ENCODE data around the gene RECQL.
"Not testable (repeated sequence)": the region's sequence is repeated elsewhere in the genome, so short reads cannot be mapped to it uniquely, and the experiment has no call there.

Gene RECQL

GRCh38 chr12:21502872-21503271 is 1.4 kb upstream of the RECQL start:
- DNase-seq (ENCODE audit: low read depth, low spot score) = no peak

DNA sequence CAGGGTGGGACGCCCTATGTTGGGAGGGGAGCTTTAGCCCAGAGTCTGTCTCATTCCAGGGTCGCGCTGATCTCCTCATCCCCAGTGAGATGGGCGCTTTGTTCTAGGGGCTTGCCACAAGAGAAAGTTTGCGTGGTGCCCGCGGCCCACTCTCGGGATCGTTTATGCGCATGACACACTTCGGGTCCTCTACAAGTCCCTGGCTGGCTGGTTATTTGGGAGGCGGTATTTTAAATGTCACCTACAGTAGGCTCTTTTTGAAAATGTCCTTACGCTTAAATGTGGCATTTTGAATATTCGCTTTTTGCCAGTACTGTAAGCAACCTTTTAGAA is 695 bp upstream of the RECQL start:
- DNase-seq (ENCODE audit: low read depth, low spot score) = peak; percentile 3

DNA sequence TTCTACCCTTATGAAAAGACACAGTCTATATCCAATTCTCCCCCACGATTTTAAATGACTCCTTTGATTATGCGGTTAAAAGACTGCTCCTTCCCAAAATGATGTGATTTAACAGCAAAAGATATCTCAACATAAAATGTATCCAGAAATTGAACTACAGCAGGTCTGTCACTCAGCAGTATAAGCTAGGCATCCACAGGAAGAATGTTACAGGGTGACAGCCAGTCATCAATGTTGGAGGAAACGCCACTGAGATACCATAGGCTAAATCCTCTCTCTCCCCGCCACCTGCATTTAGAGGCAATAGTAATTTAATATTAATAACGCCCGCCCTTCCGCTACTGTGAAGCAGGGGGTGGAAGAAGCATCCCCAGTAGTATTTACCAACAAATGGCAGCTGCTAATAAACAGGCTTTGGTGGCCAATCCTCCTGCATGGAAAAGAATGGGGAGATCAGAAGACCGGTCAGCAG is 613 bp downstream of the RECQL start:
- no peak for DNase-seq (ENCODE audit: low read depth, low spot score)

DNA sequence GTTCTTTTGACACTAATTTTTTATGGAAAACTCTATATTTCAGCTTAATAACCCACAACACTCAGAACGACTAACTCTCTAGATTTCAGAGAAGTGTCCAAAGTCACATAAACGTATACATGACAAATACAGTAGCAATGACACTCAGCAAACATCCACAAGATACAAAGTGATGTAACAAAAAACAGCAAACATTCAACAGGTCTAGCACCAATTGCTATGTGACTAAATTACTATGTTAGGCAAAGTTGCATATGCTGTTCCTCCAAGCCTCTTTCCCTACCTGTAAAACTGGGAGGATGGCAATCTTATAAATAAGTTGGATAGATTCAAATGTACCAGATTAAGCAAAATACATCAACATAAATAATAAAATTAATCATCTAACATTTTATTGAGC is 1.7 kb downstream of the RECQL start:
- no peak for DNase-seq (ENCODE audit: low read depth, low spot score)

GRCh38 chr12:21485998-21486397 is 15.4 kb downstream of the RECQL start:
- DNase-seq (ENCODE audit: low read depth, low spot score) = no peak

DNA sequence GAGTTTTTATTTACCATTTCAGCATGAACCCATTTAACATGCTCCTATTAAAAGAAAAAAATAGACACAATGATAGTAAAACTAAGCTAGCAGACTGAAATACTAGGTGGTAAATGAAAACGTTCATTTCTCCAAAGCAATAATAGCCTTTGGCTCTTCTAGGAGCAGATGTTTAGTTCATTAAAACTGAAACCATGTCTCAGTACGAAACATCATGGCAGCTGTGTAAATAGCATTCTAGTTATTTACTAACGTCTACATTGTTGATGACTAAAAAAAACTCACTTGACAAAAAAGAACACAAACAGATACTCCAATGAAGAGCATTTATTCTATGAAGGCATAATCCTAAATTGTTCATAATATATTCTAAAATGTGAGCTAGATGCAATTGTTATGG is 17.9 kb downstream of the RECQL start:
- DNase-seq (ENCODE audit: low read depth, low spot score) = no peak

- no peak for DNase-seq (ENCODE audit: low read depth, low spot score)
Measured at GRCh38 chr12:21478756-21479455, 22.5 kb downstream of the RECQL start.

DNA sequence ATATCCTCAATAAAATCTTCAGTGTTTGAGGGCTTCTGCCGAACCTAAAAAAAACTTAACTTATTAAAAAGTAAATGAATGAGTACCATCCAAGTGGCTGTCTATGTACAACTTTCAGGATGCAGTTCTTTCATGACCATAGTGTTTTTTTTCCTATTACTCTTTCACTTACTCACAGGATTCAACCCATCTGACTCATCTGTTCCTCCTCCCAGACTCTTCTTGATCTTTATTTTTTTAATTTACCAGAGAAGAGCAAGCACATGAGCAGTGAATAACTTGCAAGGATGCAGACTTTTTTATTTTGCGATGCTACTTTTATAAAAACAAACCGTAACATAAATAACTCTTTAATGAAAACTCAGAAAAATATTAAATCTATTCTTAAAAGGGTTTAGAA is 24.5 kb downstream of the RECQL start:
- DNase-seq (ENCODE audit: low read depth, low spot score) = no peak

- DNase-seq (ENCODE audit: low read depth, low spot score) = no peak
Measured at GRCh38 chr12:21475552-21475951, 25.9 kb downstream of the RECQL start.

DNA sequence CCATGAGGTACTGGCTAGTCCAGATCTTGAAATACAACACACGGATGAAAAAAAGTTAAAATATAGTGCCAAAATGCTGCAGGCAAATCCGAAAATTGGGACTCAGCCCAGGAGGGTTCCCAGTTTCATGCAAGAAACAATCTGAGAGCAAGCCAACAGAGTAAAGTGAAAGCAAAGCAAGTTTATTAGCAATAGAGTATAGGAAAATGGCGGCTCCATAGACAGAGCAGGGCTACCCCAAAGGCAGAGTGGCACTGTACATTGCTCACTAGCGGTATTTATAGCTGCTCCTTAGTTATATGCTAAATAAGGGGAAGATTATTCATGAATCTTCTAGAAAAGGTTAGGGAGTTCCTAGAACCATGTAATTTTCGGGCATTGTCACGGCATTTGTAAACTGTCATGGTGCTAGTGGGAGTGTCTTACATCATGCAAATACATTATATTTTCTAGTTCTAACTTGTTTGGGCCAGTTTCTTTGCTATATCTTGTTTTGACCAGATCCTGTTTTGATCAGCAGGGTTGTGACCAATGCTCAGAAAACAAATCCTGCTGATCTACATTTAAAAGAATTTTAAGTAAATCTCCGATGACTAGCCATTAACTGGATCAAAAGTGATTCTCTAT is 29.1 kb downstream of the RECQL start:
- DNase-seq (ENCODE audit: low read depth, low spot score) = no peak

DNA sequence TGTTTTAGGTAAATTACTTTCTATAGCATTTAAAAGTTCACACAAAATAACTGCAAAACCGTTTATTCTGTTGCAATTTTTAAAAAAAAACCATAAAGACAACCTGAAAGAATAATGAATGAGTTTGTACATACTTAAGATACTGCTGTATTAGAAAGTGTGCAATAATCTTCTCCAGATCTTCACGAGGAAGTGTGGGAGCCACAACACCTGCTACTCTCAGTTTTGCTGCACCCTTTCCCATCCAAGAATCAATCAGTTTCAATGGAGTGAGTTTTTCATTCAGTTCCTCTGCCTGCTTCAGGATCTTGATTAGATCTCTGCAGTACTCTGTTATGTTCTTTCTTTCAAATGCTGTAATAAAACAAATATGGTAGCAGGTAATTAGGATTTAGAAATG is 30.1 kb downstream of the RECQL start:
- no peak for DNase-seq (ENCODE audit: low read depth, low spot score)

GRCh38 chr12:21467334-21467733 is 34.1 kb downstream of the RECQL start:
- DNase-seq (ENCODE audit: low read depth, low spot score) = not testable (repeated sequence)

DNA sequence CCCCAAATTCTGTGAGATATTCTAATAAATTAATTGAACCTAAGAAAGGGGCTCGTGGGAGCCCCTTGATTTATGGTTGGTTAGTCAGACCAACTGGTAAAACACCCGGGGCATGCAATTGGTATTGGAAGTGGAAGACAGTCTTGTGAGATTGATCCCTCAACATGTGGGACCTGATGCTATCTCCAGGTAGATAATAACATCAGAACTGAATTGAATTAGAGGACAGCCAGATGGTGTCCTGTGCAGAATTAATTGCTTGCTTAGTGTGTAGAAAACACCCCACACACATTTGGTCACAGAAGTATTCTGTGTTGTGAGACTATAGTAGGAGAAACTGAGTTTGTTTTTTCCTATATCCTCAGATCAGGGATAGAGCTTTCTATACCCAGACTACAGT is 42.0 kb downstream of the RECQL start:
- no peak for DNase-seq (ENCODE audit: low read depth, low spot score)

- peak; percentile 20 for DNase-seq (ENCODE audit: low read depth, low spot score)
Measured at GRCh38 chr12:21456291-21456780, 45.1 kb downstream of the RECQL start.

DNA sequence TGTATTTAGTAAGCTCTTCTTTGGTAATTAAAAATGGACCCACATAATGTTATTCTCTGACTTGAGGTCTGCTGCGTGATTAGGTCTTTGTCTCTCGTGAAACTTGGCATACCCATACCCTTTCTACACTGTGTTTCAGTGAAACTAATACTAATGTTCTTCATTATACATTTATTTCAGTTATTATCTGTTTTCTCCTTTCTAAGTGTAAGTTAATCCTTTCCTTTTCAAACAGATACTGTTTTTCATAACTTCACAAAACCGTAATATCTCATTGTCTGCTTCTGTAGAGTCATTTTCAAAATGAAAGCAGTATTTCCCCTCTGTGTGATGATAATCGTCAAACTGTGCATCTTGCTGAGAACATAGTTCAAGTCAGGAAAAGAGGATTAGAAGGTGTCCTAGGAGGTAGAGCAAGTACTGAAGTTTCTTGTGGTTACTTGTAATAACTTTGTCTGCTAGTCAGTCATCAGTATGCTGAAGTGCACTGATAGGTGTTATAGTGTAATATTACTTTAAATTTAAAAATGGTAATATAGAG is 48.1 kb downstream of the RECQL start:
- DNase-seq (ENCODE audit: low read depth, low spot score) = no peak

GRCh38 chr12:21451529-21451928 is 49.9 kb downstream of the RECQL start:
- DNase-seq (ENCODE audit: low read depth, low spot score) = no peak

DNA sequence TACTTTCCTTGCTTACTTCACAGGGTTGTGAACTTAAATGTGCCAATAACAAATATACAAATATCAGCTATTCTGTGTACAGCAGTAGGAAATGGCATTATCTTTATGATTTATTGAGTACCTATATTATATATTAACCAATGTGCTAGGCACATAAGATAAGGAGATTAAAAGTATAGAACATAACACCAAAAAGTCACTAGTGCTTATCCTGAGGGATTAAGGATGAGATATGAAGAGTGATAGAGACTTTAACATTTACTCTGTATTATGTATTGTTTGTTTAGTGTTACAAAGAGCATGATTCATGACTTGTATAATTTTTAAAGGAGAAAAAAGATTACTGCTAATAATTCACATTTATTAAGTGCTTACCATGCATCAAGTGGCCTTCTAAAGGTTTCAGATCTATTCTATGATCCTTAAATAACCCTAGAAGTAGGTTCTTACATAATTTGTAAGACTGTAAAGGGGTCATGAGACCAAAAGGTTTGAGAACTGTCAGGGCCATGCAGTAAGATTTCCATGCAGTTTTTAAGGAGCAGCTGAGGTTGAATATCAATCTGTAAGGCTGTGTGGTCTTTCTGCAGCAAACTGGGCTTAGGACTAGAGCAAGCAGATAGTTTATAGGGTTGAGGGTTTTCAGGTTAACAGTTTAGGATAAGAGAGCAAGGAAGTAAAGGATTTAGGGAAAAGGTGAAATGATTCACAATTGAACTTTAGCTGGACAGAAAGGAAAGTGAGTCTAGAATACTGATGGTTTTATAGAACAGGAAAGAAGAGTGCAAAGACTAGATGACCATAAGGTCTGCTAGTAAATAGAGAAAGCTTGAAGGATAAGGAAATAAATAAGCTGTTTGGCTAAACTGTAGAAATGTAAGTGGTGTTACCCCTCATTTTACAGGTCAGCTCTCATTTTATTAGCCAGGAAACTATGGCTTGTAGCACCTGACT is 57.0 kb downstream of the RECQL start:
- no peak for DNase-seq (ENCODE audit: low read depth, low spot score)

- no peak for DNase-seq (ENCODE audit: low read depth, low spot score)
Measured at GRCh38 chr12:21439347-21439746, 62.1 kb downstream of the RECQL start.

- no peak for DNase-seq (ENCODE audit: low read depth, low spot score)
Measured at GRCh38 chr12:21438643-21439042, 62.8 kb downstream of the RECQL start.

DNA sequence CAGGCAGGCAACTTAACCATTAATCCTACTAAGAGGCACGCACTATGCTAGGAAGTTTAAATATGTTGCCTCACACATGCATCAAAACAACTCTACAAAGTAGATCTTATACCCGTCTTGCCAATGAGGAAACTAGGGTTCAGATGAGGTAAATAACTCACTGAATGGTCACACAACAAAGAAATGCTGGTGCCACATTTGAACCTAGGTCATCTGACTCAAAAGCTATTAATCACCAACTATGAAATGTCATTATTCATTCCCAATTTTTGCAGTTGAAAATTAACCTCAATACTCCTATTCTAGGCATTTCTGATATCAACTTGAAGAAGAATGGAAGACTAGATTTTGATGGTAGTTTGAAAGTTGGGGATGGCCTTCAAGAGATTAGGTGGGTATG is 66.7 kb downstream of the RECQL start:
- no peak for DNase-seq (ENCODE audit: low read depth, low spot score)

- no peak for DNase-seq (ENCODE audit: low read depth, low spot score)
Measured at GRCh38 chr12:21433525-21433924, 67.9 kb downstream of the RECQL start.

DNA sequence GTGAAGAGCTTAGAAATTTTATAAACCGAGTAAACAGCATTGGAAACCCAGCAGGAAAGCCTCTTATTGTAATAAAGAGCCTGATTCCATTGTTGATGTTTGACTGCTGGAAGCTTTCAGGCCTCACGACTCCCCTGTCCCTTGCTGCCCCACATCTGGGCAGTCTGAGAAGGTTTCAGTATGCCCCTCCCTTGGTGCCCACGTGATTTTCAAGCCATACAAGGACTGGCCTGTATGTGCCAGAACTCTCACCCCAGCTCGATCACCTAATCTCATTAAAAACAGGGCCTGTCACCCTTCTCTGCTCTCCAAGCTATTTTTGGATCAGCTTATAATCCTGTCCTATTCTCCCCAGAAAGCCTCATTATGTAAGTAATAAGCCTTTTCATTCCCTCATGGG is 71.4 kb downstream of the RECQL start:
- DNase-seq (ENCODE audit: low read depth, low spot score) = no peak
